HG03565 (cell line): ENCODE measurements around the gene ATG10.
"Not testable (repeated sequence)": the region's sequence is repeated elsewhere in the genome, so short reads cannot be mapped to it uniquely, and the experiment has no call there.

ENCODE experiments used
- ATAC-seq: cut with Tn5 transposase; IDR thresholded peaks from one replicate; pipeline ENCODE4 v1.9.1; 2021; ENCODE audit warnings: mild to moderate bottlenecking, moderate library complexity; ENCODE audit not compliant: unreplicated experiment

ATG10 gene

DNA sequence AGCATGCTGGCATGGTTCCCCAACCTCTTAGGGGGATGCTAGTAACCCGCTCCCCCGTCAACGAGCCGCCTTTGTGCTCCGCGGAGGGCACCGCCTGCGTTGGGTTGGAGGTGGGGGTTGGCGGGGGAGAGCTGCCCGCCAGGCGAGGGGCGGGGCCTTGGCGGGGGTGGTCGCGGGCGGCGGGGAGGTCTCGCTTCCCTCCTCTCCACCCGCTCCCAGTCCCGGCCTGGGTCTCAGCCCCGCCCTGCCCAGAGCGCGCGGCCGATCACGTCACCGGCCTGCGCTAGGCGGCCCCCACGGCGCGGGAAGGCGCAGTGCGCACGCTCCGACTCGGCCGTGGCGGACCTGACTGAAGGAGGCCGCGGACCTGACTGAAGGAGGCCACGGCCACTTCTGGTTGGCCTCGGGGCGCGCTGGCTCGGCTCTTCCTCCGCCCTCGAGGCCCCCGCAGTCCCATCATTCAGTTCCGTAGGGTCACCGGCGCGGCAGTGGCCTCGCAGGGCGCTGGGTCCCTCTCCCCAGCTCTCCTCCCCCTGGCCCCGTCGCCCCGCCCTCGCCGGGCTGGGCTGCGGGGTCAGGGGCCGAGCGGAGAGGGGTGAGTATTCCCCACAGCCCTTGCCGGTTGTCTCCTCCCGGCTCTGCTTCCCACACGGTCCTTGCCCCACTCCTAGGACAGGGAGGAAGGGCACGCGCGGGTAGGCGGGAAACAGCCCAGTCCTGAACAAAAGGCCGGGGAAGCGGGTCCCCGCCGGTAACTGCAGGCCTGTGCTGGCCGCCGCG, at the start of gene ATG10:
Gene ATG10 (plus strand): TSS at position 312 of the 780 bp plus-strand sequence. CDS start 15,548 bp downstream, outside the sequence.
- ATAC-seq: peak; percentile 95

DNA sequence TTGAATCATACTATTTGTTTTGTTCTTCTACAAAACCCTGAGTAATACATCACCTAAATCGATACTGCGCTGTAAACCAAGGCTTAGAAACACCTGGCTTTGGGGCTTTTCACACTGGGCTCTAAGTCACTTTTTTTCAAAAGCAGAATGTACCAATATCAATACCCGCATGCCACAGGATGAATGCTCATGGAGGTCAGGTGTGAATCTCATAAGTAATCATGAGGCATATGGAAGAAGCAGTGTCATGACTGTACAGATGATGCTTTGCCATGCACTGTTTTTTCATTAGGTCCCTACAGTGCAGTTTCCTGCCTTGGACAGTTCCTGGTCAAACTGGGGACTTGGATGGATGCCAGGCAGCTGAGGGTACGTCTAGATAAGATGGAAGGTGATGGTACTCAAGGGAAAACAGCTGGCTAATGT, 49.0 kb upstream of the ATG10 start:
- no peak for ATAC-seq

- no peak for ATAC-seq
Observed at GRCh38 chr5:81924442-81924841, 47.4 kb upstream of the ATG10 start.

DNA sequence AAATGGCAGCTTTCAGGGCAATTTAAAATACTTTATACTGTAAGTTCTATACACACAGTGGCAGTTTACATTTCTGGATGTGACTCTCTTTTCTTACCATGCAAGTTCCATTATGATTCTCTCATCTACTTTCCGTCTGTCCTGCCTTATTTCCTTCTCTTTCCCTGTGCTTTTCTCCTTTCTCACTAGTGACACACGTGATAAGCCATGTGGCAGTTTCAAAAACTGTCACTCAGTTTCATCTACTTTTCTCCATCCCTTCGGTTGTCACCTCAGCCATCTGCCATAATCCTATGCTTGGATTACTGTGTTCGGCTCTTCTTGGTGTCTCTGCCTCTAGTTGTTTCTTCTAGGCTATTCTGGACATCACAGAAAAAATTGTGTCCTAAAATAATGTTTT, 46.8 kb upstream of the ATG10 start:
- ATAC-seq: no peak

- no peak for ATAC-seq
Observed at GRCh38 chr5:81925981-81926380, 45.8 kb upstream of the ATG10 start.

DNA sequence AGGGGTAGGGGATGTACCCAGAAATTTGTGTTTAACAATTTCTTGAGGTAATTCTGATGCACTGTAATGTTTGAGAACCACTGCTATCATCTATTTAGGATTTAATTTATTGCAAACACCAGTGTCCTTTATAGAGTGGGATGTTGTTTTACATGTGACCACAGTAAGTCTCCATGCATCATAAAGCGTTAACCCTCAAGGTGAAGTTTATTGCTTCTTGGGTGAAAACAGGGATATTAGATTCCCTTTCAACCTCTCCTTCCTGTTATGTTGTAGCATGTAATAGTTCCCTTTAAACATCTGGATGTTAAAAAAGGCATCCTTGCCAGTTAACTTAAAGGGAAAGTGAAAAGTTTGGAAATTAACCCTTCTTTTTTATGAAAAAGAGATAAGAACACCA, 35.8 kb upstream of the ATG10 start:
- ATAC-seq: no peak

DNA sequence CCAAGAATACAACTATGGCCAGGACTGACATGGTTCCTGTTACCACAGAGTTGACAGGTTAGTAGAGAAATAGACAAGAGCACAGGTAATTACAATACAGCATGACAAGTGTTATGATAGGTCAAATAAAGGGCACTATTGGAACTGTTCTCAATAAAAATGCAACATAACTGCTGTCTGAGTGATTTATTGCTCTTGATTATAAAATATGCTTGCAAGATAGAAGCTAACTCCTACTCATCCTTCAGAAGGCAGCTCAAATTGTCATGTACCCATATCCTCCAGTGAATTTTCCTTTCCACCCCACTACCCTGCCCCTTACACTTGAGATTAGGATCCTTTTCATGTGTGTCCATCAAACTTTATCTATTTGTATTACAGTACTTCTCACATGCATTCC, 35.1 kb upstream of the ATG10 start:
- no peak for ATAC-seq

DNA sequence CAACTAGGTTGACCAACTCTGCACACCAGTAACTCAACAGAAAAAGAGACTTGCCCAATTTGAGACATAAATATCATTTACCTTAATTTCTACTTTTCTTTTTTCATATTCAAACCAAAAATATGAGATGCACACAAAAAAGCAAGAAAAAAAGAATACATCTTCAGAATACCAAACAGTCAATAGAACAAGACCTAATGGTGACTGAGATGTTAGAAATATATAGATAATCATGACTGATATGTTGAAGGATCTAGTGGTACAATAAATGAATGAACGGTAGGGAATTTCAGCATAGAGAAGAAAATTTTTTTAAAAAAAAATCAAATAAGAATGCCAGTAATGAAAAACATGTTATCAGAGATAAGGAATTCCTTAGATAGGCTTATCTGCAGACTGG, 29.1 kb upstream of the ATG10 start:
- ATAC-seq: no peak

GRCh38 chr5:81948349-81948748, 23.5 kb upstream of the ATG10 start:
- ATAC-seq: no peak

DNA sequence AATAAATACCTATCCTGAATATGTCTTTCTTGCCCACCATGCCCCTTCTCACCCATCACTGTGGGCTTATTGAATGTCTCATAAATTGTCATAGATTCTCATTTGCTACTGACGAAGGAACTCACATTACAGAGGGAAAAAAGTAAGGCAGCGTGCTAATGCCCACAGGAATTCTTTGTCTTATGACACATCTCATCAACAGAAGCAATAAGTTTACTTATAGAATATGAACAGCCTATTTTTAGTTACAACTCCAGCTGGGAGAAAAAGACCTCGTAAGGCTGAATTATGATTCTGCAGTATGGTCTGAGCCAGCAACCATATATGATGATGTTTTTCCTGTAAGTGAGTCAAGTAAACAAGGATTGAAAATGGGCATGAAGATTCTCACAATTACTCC, 22.4 kb upstream of the ATG10 start:
- ATAC-seq: no peak

DNA sequence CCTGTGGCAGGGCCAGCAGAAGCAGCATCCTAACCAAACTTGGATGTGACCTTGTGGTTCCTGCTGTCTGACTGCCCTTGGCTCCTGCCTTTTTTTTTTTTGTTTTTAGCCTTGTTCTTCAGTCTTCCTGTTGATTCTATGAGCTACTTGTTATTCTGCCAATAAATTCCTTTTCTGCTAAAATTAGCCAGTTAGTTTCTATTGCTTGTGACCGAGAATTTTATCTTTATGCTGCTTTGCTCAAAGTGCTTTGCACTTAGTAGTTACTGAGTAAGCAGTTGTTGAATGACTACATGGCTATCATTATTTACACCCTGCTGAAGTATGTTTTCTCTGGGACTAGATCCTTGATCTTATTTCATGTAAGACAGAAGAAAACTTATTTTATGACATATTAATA, 20.8 kb upstream of the ATG10 start:
- no peak for ATAC-seq

GRCh38 chr5:81954796-81955195, 17.0 kb upstream of the ATG10 start:
- not testable (repeated sequence) for ATAC-seq

DNA sequence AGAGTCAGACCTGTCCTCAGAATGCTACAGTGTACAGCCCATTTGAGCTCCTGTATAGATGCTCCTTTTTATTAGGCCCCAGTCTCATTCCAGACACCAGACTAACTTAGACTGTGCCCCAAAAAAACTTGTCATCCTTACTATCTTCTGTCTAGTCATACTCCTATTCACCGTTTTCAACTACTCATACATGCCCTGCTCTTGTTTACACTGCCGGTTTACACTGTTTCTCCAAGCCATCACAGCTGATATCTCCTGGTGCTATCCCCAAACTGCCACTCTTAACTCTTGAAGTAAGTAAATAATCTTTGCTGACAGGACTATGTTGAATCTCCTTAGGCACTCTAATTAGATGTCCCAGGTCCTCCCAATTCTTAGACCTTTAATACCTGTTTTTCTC, 13.7 kb upstream of the ATG10 start:
- not testable (repeated sequence) for ATAC-seq

DNA sequence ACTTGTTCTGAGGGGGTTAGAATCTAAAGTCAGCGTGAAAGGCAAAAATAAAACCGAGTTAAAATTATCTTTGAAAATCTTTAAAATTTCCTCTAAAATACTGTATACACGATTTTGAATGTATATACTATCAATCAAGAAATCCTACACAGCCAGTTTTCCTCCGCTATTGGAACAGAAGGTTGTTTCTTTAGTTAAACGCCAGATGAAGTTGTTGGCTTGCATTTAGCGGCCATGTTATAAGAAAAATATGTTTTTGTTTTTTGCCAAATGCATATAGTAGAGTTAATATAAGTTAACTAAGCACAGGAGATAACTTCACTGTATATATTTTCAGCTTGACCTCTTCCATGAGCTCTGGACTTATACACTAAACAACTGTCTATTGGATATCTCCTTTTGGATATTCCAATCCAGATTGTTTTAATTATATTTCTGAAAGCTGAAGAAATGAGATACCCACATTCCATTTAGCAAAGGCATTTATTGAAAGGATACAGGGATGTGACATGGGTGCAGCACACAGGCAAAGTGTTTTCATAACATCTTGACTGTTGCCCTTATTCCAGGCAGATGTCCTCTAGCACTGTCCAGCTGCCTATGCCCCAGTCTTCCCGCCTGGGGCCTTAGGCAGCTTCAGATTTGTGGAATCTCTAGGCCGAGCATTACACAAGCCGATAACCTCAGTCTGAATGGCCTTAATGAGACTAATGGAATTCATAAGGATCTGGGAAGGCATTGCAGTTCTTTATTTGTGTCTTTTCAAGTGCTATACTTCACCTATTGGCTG, 10.0 kb upstream of the ATG10 start:
- no peak for ATAC-seq

DNA sequence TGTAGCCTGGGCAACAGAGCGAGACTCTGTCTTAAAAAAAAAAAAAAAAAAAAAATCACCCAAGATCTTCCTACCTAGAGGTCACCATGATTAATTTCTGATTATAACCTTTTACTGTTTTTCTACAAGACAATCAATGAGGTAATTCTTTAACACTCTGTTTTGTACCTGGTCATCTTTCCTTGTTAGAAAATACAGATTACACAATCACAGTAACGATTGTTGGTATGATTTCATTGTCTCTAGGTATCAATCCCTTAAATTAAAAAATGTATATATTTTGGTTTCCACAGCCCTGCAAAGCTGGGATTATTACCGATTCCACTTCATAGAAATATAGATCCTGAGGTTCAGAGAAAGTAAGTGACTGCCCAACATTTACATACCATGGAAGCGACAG, 8.3 kb upstream of the ATG10 start:
- no peak for ATAC-seq

- ATAC-seq: no peak
Observed at GRCh38 chr5:81965524-81965923, 6.3 kb upstream of the ATG10 start.

- ATAC-seq: no peak
Observed at GRCh38 chr5:81969226-81969625, 2.6 kb upstream of the ATG10 start.

GRCh38 chr5:81969912-81970311, 1.9 kb upstream of the ATG10 start:
- no peak for ATAC-seq

DNA sequence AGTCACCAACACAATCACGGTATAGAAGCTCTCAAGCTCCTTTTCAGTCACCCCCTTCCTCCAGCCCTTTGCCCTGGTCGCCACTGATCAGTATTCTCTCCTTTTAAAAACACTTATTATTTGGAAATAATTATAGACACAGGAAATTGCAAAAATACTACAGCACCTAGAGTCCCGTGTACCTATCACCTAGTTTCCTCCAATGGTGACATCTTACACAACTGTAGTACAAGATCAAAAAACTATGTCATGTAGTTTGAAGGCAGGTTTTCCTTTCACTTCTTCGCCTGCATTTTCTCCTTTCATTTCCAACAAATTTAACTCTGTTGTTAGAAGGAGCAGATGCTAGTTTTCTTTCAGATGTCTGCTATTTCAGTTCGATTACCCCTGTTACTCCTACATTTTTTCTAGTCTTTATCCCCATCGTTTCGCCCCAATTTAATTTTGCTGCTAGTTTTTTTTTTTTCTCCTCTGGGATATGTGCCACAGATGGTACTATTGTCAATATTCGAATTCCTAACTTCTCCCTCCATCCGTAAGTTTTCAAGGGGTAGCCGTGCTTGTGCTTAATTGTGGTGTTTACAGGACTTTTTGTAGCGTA, 612 bp upstream of the ATG10 start:
- no peak for ATAC-seq

GRCh38 chr5:81972492-81972783, 615 bp downstream of the ATG10 start:
- peak; percentile 22 for ATAC-seq

DNA sequence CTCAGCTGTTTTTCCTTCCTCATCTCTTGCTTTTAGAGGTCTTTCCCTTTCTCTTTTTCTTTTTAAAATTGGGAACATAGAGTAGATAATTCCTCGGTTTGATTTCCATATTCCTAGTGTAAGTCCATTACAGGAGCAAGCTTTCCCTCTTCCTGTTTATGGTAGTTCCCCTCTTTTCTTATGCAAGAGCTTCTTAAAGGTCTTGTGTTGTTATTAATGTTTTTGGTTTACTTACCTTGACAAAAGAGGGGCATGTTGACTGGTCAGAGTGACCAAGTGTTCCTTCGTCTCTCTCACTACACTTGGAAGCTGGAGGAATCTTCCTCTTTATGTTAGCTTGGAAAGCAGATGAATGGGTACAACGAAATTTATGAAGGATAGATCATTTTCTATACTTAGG, 8.3 kb downstream of the ATG10 start:
- ATAC-seq: no peak
